Measurements from ENCODE around the gene RBFOX2.
"Not testable (repeated sequence)": the region's sequence is repeated elsewhere in the genome, so short reads cannot be mapped to it uniquely, and the experiment has no call there.

RBFOX2 gene

DNA sequence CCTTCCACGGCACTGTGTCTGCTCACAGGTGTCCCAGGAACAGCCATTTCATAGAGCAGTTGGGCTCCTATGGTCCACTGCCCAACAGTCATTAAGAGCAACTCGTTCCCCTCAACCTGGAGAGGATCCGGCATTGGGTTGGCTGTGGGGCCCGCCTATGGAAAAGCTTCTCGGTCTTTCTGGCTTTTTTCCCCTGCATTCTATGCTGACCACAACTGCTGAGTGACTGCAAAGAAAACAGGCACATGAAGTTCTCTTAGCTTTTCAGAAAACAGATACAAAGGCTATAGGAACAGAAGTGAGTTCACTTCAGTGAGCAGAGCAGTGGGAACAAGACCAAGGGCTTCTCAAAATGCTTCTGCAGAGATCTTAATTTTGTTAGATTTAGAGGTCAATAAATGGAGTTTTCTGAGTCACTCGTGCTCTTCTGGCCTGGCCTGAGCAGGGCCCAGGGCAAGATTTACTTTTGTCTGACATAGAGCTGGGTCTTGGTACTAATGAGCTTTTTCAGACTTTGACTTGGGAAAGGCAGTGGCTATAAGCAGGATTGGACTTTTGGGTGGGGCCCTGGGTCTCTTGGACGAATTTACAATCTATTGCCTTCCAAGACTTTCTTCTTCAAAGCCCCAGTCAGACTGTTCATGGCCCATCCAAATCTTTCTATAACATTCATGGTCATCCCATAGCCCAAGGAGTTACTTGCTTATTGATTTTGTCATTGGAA lies 324.6 kb downstream of the RBFOX2 start:
- no peak for DNase-seq (ENCODE audit: low read depth in 2 of 2)

DNA sequence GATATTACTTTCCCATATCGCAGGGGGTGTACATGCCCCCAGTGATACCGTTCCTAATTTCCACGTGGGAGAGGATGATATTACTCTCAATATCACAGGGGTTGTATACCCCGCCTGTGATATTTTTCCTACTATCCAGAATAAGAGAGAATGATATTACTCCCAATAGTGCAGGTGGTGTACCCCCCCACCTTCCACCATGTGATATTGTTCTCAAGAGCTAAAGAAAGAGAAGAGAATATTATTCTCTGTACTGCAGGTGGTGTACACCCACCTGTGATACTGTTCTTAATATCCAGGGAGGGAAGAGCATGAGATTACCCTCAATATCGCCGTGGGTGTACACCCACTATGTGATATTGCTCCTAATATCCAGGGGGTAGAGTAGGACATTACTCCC lies 328.8 kb downstream of the RBFOX2 start:
- not testable (repeated sequence) for DNase-seq (ENCODE audit: low read depth in 2 of 2)

DNA sequence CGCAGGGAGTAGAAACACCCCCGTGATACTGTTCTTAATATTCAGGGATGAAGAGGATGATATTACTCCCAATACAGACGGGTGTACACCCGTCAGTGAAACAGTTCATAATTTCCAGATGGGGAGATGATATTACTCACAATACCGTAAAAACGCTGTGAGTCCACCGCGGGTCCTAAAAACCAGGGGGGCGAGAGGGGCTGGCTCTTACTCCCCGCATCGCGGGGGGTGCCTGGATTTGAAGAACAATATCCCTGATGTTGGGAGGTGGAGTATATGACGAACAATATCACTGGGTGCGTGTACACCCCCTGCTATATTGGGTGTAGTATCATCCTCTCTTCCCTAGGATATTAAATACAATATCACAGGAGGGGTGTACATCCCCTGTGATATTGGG lies 331.5 kb downstream of the RBFOX2 start:
- DNase-seq (ENCODE audit: low read depth in 2 of 2): no peak

DNA sequence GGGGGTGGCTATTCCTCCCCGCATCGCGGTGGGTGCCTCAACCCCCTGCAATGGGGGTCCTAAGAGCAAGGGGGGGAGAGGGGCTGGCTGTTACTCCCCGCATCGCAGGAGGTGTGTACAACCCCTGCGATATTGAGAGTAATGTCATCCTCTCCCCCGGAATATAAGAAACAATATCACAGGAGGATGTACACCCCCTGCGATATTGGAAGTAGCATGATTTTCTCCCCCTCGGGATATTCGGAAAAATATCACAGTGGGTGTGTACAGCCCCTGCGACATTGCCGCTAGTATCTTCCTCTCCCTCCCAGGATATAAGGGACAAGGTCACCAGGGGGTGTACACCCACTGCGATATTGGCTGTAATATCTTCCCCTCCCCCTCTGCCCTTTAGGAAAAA lies 333.4 kb downstream of the RBFOX2 start:
- DNase-seq (ENCODE audit: low read depth in 2 of 2): no peak

DNA sequence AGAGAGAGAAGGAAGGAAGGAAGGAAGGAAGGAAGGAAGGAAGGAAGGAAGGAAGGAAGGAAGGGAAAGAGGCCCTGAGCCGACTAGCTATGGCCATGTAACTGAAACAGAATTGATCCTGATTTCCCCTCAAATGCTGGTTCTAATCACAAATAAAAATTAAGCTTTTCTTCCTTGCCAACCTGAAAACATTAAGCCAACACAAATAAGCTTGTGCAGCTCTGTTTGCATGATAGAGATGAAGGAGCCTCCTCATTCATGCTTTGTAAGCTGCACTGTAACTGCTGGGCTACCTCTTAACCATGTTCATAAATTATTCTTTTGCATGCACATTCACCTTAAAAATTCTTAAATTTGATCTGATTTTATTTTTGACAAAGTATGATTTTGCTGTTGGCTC lies 338.6 kb downstream of the RBFOX2 start:
- DNase-seq (ENCODE audit: low read depth in 2 of 2): no peak

DNA sequence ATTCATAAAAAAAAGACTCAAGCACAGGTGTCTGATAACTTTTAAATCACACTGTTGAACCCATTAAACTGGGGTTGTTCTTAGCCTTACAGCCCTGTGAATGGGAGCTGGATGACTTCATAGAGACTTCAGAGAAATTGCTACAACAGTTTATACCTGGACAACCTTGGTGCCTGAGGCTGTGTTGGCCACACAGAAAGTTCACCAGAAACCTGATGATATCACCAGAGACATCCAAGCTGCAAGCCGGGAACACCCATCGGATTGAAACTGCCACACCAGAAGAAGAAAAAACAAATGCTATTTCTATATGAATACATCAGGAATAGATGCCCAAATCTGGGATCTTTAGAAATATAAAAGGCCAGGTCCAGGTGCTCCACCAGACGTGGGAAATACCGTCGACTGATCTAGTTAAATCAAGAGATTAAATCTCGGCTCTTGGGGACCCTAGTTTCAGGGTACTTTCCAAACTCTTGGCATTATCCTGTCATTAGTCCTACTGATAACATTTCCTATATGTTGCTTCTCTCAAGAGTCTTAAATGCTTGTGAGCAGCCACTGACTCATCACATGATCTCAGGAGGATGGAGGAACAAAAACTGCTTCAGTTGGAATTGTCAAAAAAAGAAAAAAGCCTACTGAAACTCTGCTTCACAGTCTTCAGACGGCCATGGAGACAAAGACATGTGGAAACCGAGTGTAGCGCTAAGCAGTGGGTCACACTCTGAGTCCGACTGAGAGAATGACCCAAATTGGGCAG lies 339.5 kb downstream of the RBFOX2 start:
- DNase-seq (ENCODE audit: low read depth in 2 of 2): no peak

Measured in stimulated activated CD4-positive, alpha-beta T cell treated with anti-CD3 and anti-CD28 coated beads, Interleukin-15, amount 100 ng/mL, for 48 hours (primary cell).